ENCODE results near the gene KCNK4.

Gene KCNK4

GRCh38 chr11:64349025-64349387, 57.9 kb downstream of the KCNK4 start:
- DNase-seq (ENCODE audit: low spot score) = no peak

GRCh38 chr11:64349404-64349803, 58.3 kb downstream of the KCNK4 start:
- DNase-seq (ENCODE audit: low spot score) = no peak
